ENCODE data around the gene WDR35.
A peak's percentile ranks its signal among the peaks of the same experiment; 100 is the strongest.

WDR35 gene

DNA sequence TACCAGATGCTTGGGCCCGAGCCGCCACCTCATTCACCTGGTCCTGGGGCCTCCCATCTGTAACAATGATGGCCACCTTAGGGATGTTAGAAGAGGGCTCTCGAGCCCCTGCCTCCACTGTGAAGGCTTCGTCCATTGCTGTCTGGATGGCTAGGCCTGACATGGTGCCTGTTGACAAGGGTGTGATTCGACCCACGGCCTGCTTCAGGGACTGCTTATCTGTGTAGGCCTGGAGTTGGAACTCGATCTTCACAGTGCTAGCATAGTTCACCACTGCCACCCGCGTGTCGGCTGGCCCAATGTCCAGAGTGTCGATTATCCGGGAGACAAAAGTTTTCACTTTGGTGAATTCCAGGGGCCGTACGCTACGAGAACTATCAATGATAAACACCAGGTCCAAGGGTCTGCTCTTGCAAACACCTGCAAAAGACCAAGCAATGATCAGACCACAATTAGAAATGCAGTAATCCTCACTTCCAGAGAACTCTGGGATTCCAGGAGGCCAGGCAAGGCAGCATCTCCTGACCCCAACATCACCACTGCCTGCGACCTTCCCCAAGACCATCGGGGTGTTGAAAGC lies 16.1 kb upstream of the WDR35 start:
- Histone ChIP-seq H3K27me3 (ENCODE audit: control insufficient read depth, insufficient read depth, low read length) (no peaks in the 10 kb centered on the region), H3K4me3 (ENCODE audit: low read length) (no peak overlapping the region), H3K9me3 (replicated peaks; ENCODE audit: low read length) (no peaks in the 10 kb centered on the region), H3K4me1 (ENCODE audit: control insufficient read depth, insufficient read depth, low read length) (no peaks in the 10 kb centered on the region), H3K9ac (ENCODE audit: low read depth, low read length) (no peak overlapping the region), H3K4me2 (ENCODE audit: low read length) (no peak overlapping the region), H3K36me3 (ENCODE audit: insufficient read depth, low read length) (no peaks in the 10 kb centered on the region)

DNA sequence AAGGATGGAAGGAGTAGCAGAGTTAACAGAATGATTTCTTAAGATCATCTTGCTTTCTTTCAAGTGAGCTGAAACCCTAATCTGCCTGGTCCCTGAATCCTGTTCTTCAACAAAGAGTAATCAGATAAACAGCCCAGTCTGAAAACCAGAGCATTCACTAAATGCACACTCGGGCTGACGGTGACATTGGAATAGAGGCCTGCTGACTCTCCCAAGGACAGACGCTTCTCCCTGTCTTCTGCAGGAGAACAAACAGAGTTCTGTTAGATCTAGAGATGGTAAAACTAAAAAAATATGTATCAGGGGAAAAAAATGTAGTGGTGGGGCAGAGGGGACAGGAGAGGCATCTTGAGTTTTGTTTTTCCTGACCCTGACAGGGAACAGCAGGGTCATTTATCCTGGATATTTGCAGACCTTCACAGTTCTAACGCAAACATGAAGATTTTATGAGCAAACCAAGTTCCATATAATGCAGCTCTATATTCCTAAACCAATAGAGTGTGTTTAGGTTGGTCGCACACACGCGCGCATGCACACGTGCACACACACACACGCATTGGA lies 15.2 kb upstream of the WDR35 start:
- H3K36me3 ChIP-seq (ENCODE audit: insufficient read depth, low read length): no peaks in the 10 kb centered on the region
- no peaks in the 10 kb centered on the region for H3K4me1 ChIP-seq (ENCODE audit: control insufficient read depth, insufficient read depth, low read length)
- H3K27me3 ChIP-seq (ENCODE audit: control insufficient read depth, insufficient read depth, low read length): no peaks in the 10 kb centered on the region
- no peak overlapping the region for H3K9ac ChIP-seq (ENCODE audit: low read depth, low read length)
- H3K9me3 ChIP-seq (replicated peaks; ENCODE audit: low read length): no peaks in the 10 kb centered on the region
- H3K4me3 ChIP-seq (ENCODE audit: low read length): no peak overlapping the region
- no peak overlapping the region for H3K4me2 ChIP-seq (ENCODE audit: low read length)

DNA sequence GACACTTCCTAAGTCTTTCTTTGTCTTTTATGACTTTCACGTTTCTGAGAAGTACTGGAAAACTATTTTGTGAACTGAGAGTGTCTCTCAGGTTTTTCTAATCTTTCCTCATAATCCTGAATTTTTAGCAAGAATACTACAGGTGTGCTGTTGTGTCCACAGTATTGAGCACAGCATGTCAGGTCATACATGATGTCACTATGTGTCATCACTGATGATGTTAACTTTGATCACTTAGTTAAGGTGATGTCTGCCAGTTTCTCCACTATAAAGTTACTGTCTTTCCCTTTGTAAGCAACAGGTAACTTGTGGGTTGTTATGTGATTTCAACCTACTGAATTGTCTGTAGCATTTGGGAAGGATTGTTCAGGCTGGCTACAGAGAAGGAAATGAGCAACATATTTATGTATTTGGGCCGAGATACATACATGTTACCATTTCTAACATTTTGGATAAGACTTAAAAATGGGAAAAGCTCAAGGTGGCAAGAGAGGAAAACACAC lies 11.5 kb upstream of the WDR35 start:
- Histone ChIP-seq H3K4me1 (ENCODE audit: control insufficient read depth, insufficient read depth, low read length) (no peaks in the 10 kb centered on the region), H3K36me3 (ENCODE audit: insufficient read depth, low read length) (no peaks in the 10 kb centered on the region), H3K9ac (ENCODE audit: low read depth, low read length) (no peak overlapping the region)

DNA sequence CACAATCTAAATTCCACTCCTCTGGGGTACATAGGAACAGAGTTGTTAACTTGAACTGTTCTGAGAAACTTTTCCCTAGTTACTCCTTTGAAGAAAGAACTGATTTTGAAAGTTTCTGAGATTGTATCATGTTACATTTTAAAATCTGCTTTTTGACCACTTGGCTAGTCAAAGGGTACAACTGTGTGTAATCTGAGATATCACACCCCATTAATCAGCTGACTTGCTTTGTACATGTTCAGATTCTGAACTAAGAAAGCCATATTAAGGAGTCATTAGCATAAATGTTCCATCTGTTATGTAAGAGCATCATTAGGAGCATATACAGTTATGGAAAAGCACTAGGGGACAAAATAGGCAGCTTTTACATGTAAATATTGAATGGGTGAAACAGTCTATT lies 3.8 kb upstream of the WDR35 start:
- Histone ChIP-seq H3K9ac (ENCODE audit: low read depth, low read length) (no peak overlapping the region), H3K9me3 (replicated peaks; ENCODE audit: low read length) (no peaks in the 10 kb centered on the region), H3K4me1 (ENCODE audit: control insufficient read depth, insufficient read depth, low read length) (peaks cover 4% of the 10 kb centered on the region), H3K4me2 (ENCODE audit: low read length) (no peak overlapping the region), H3K36me3 (ENCODE audit: insufficient read depth, low read length) (no peaks in the 10 kb centered on the region), H3K27me3 (ENCODE audit: control insufficient read depth, insufficient read depth, low read length) (no peaks in the 10 kb centered on the region), H3K4me3 (ENCODE audit: low read length) (no peak overlapping the region)

More for the DNA sequence above, 11.5 kb upstream of the WDR35 start:
- Histone ChIP-seq H3K4me2 (ENCODE audit: low read length) (no peak overlapping the region), H3K27me3 (ENCODE audit: control insufficient read depth, insufficient read depth, low read length) (no peaks in the 10 kb centered on the region), H3K4me3 (ENCODE audit: low read length) (no peak overlapping the region), H3K9me3 (replicated peaks; ENCODE audit: low read length) (no peaks in the 10 kb centered on the region)

DNA sequence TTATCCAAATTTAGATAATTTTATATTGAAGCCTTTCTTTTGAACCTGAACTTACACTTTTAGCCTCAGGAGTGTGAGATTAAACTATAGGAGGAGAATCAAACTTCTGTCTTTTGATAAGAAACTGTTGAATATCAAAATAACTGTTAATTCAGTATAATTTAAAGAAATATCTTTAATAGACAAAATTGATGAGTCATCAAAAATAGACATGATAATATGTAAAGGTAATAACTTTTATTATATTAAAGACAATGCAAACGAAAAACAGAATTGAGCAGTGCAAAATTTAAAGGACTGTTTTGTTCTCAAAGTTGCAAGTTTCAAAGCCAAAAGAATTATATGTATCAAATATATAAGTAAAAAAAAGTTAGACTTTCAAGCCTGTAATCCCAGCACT lies 2.0 kb upstream of the WDR35 start:
- H3K9ac ChIP-seq (ENCODE audit: low read depth, low read length): no peak overlapping the region

DNA sequence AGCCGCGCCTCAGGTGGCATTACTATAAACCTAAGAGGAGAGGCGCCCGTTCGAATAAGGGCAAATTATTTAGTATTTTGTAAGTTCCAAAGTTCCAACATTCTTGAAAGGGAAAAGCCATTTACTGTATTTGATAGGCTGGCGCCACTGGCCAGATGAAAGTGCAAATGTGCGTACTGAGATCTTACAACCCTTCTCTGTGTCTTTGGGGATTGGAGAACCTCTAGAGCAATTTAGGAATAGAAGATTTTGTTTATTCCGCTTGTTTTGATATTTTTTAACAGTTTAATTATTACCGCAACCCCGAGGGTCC lies 467 bp upstream of the WDR35 start:
- H3K9ac ChIP-seq (ENCODE audit: low read depth, low read length): peak overlapping the region; percentile 81
- no peaks in the 10 kb centered on the region for H3K36me3 ChIP-seq (ENCODE audit: insufficient read depth, low read length)
- no peaks in the 10 kb centered on the region for H3K9me3 ChIP-seq (replicated peaks; ENCODE audit: low read length)
- H3K27me3 ChIP-seq (ENCODE audit: control insufficient read depth, insufficient read depth, low read length): no peaks in the 10 kb centered on the region
- peaks cover 4% of the 10 kb centered on the region for H3K4me1 ChIP-seq (ENCODE audit: control insufficient read depth, insufficient read depth, low read length)
- peak overlapping the region; percentile 82 for H3K4me2 ChIP-seq (ENCODE audit: low read length)
- H3K4me3 ChIP-seq (ENCODE audit: low read length): peak overlapping the region; percentile 88

More for the DNA sequence above, 2.0 kb upstream of the WDR35 start:
- Histone ChIP-seq H3K36me3 (ENCODE audit: insufficient read depth, low read length) (no peaks in the 10 kb centered on the region), H3K4me1 (ENCODE audit: control insufficient read depth, insufficient read depth, low read length) (peaks cover 4% of the 10 kb centered on the region), H3K4me2 (ENCODE audit: low read length) (no peak overlapping the region), H3K27me3 (ENCODE audit: control insufficient read depth, insufficient read depth, low read length) (no peaks in the 10 kb centered on the region), H3K4me3 (ENCODE audit: low read length) (no peak overlapping the region), H3K9me3 (replicated peaks; ENCODE audit: low read length) (no peaks in the 10 kb centered on the region)

DNA sequence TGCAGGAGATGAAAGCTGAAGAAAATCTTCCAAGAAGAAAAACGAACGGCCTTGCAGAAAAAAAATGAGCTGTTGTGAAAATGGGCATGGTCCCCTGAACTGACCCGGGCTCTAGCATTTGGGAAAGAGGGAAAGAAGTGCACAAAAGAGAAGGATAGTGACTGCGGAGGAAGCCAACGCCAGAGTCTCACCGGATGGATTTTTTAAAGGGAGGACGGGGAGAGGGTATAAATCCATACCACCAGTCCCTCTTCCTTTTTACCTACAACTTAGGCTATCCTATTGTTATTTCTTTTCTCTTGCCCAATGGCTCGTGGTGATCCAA lies 601 bp downstream of the WDR35 start:
- Histone ChIP-seq H3K9ac (ENCODE audit: low read depth, low read length) (peak overlapping the region; percentile 81), H3K4me1 (ENCODE audit: control insufficient read depth, insufficient read depth, low read length) (peaks cover 4% of the 10 kb centered on the region), H3K4me3 (ENCODE audit: low read length) (peak overlapping the region; percentile 88), H3K9me3 (replicated peaks; ENCODE audit: low read length) (no peaks in the 10 kb centered on the region), H3K27me3 (ENCODE audit: control insufficient read depth, insufficient read depth, low read length) (no peaks in the 10 kb centered on the region), H3K36me3 (ENCODE audit: insufficient read depth, low read length) (peaks cover 3% of the 10 kb centered on the region), H3K4me2 (ENCODE audit: low read length) (peak overlapping the region; percentile 82)

DNA sequence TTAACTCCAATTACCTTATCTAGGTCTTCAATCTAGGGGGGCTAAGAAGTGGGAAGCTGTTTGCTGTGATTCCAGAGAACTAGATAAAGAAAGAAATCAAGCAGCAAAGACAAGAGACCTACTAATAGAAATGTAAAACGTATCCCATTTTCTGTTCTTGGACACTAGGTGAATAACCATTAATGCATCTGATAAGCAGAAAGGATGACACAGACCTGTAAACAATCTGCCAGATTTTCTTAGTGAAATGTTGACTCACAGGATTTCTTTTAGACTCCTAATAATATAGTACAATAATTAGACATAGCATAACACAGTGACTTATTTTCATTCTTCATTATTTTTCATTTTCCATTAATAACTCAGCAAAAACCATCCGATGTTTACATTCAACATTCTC lies 1.3 kb downstream of the WDR35 start:
- Histone ChIP-seq H3K9ac (ENCODE audit: low read depth, low read length) (peak overlapping the region; percentile 81), H3K4me3 (ENCODE audit: low read length) (peak overlapping the region; percentile 88), H3K4me2 (ENCODE audit: low read length) (peak overlapping the region; percentile 82), H3K27me3 (ENCODE audit: control insufficient read depth, insufficient read depth, low read length) (no peaks in the 10 kb centered on the region), H3K9me3 (replicated peaks; ENCODE audit: low read length) (no peaks in the 10 kb centered on the region), H3K4me1 (ENCODE audit: control insufficient read depth, insufficient read depth, low read length) (peaks cover 4% of the 10 kb centered on the region), H3K36me3 (ENCODE audit: insufficient read depth, low read length) (peaks cover 3% of the 10 kb centered on the region)

DNA sequence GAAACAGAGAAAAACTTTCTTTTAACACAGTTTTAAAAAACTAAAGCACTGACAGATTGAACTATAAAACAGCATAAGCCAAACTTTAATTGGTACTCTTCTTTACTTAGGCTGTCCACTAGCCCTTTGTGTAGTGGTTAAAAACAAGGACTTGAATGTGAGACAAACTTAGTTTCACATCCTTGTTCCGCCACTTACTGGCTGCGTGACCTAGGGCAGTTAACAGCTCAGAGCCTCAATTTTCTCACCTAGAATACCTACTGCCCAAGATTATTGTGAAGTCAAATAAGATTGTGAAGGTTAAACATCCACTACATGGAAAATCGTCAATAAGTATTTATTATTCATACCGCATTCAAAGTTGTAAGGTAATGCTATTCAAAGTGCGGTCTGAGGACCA lies 2.0 kb downstream of the WDR35 start:
- Histone ChIP-seq H3K27me3 (ENCODE audit: control insufficient read depth, insufficient read depth, low read length) (no peaks in the 10 kb centered on the region), H3K9ac (ENCODE audit: low read depth, low read length) (no peak overlapping the region), H3K9me3 (replicated peaks; ENCODE audit: low read length) (no peaks in the 10 kb centered on the region), H3K36me3 (ENCODE audit: insufficient read depth, low read length) (peaks cover 3% of the 10 kb centered on the region), H3K4me2 (ENCODE audit: low read length) (no peak overlapping the region), H3K4me1 (ENCODE audit: control insufficient read depth, insufficient read depth, low read length) (peaks cover 4% of the 10 kb centered on the region), H3K4me3 (ENCODE audit: low read length) (no peak overlapping the region)

DNA sequence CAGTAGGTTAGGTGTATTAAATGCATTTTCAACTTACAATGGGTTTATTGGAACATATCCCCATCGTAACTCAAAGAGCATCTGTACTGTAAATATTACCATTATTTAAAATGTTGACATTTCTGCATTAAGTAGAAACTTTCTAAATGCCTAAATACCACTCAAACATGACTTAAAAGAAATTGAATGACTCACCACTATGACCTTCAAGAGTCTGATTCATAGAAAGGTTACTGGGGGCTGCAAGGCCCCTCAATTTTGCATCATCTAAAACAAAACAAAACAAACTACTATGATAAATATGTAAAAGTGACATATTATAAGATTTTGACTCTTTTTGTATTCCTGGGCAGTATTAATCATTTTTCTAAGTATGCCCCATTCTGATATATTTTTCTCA lies 7.6 kb downstream of the WDR35 start:
- H3K9ac ChIP-seq (ENCODE audit: low read depth, low read length): no peak overlapping the region
- H3K9me3 ChIP-seq (replicated peaks; ENCODE audit: low read length): no peaks in the 10 kb centered on the region
- H3K4me2 ChIP-seq (ENCODE audit: low read length): no peak overlapping the region
- peaks cover 7% of the 10 kb centered on the region for H3K4me1 ChIP-seq (ENCODE audit: control insufficient read depth, insufficient read depth, low read length)
- H3K27me3 ChIP-seq (ENCODE audit: control insufficient read depth, insufficient read depth, low read length): no peaks in the 10 kb centered on the region
- H3K36me3 ChIP-seq (ENCODE audit: insufficient read depth, low read length): peaks cover 24% of the 10 kb centered on the region
- no peak overlapping the region for H3K4me3 ChIP-seq (ENCODE audit: low read length)

DNA sequence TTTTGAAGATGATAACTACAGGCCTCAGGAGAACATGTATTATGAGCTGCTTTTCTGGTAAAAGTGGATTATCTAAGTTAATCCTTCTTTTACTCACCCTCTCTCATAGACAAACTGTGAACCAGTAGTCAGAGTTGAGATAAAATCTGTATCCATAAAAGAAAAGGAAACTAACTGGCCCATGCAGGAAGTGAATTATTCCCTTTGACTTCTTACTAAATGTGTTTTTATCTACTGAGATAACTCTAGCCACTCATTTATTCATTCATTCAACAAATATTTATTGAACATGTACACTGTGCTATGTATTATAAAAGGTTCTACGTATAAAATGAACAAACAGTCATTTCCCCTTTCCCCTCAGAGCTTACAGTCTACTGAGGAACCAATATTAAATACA lies 10.0 kb downstream of the WDR35 start:
- Histone ChIP-seq H3K4me3 (ENCODE audit: low read length) (no peak overlapping the region), H3K9ac (ENCODE audit: low read depth, low read length) (no peak overlapping the region), H3K27me3 (ENCODE audit: control insufficient read depth, insufficient read depth, low read length) (no peaks in the 10 kb centered on the region), H3K9me3 (replicated peaks; ENCODE audit: low read length) (no peaks in the 10 kb centered on the region), H3K4me1 (ENCODE audit: control insufficient read depth, insufficient read depth, low read length) (peaks cover 7% of the 10 kb centered on the region), H3K4me2 (ENCODE audit: low read length) (no peak overlapping the region), H3K36me3 (ENCODE audit: insufficient read depth, low read length) (peaks cover 23% of the 10 kb centered on the region)

DNA sequence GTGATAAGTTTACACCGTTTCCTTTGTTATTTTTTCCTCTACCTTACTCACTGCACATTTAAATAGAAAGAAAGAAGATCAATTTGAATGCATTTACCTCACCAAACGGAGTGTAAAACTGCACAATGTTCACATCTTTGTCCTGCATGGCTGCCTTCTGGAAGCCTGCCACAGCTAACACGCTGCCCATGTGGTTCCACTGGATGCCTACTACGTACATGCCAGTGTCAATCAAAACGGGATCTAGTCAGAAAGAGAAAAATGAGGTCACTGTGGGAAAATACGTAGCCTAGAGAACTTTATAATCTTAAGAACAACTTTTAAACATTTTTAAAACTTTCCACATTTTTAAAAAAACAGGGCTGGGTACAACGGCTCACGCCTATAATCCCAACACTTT lies 16.4 kb downstream of the WDR35 start:
- H3K4me3 ChIP-seq (ENCODE audit: low read length): no peak overlapping the region
- H3K9me3 ChIP-seq (replicated peaks; ENCODE audit: low read length): no peaks in the 10 kb centered on the region
- peaks cover 6% of the 10 kb centered on the region for H3K36me3 ChIP-seq (ENCODE audit: insufficient read depth, low read length)
- no peaks in the 10 kb centered on the region for H3K27me3 ChIP-seq (ENCODE audit: control insufficient read depth, insufficient read depth, low read length)
- no peaks in the 10 kb centered on the region for H3K4me1 ChIP-seq (ENCODE audit: control insufficient read depth, insufficient read depth, low read length)
- H3K9ac ChIP-seq (ENCODE audit: low read depth, low read length): no peak overlapping the region
- no peak overlapping the region for H3K4me2 ChIP-seq (ENCODE audit: low read length)

Data from skeletal muscle satellite cell (primary cell).